GM12864 (cell line): ENCODE results near the gene DEDD2.

Source experiments
- DNase-seq: peaks from one replicate; pipeline ENCODE4 v3.0.0-alpha.2; 2011; ENCODE audit warnings: low read depth
- H3K4me3 ChIP-seq: 2 replicates; pipeline ENCODE4 v1.5.1; 2011; ENCODE audit warnings: mild to moderate bottlenecking, low read depth, low read length, control low read depth
- CTCF ChIP-seq: IDR thresholded peaks from 2 replicates; pipeline ENCODE4 v1.5.1; 2011; ENCODE audit warnings: low read depth, mild to moderate bottlenecking, moderate library complexity, low read length, control low read depth, inconsistent platforms; ENCODE audit errors: missing control alignments

Gene DEDD2

GRCh38 chr19:42220751-42221097 lies 3.2 kb upstream of the DEDD2 start:
- no peak for TF ChIP-seq CTCF
- DNase-seq, result no peak
- peak overlapping the region; percentile 78 for H3K4me3 ChIP-seq

- no peak for TF ChIP-seq CTCF
- peak within 1 kb of the TSS; percentile 78 for H3K4me3 ChIP-seq
- DNase-seq, result peak; percentile 95
Observed at GRCh38 chr19:42219812-42220750, 2.6 kb upstream of the DEDD2 start, which contains the start of gene ZNF526. ZNF526 (plus strand) TSS chr19:42220312; CDS start chr19:42224404, 4,092 bp downstream.

- no peak for DNase-seq
- TF ChIP-seq CTCF, result no peak
- H3K4me3 ChIP-seq, result peak overlapping the region; percentile 86
Observed at GRCh38 chr19:42216653-42217519, 591 bp downstream of the DEDD2 start.

DNA sequence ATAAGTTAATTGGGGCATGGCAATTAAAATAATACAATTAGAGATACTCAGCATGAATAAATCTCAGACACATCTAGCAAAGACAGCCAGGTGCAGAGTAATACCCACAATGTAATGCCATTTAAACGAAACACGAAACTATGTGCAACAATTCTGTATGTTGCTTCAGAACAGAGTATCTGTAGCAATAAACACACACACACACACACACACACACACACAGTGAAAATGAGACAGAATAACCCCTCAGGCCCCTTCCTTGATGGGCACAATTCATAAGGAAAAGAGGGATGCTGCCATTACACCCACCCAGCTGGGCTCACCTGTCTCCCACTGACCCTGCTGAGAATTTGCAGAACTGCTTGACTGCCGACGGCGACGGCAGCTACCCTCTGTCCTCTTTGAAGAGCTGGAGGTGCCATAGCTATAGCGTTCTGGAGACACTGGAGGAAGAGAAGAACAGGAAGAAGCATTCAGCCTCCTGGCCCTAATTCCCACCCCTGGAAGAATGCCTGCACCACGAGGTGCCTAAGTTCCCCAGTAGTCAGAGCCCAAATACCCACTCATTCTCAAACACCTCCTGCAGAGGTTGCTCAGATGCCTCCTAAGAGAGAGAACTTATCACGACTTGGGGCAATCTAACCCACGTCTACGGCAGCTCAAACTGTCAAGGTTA lies 2.5 kb downstream of the DEDD2 start:
- TF ChIP-seq CTCF, result no peak
- DNase-seq, result no peak
- H3K4me3 ChIP-seq, result no peak overlapping the region

- no peak for DNase-seq
- no peak overlapping the region for H3K4me3 ChIP-seq
- TF ChIP-seq CTCF, result no peak
Observed at GRCh38 chr19:42212886-42213285, 4.6 kb downstream of the DEDD2 start.

DNA sequence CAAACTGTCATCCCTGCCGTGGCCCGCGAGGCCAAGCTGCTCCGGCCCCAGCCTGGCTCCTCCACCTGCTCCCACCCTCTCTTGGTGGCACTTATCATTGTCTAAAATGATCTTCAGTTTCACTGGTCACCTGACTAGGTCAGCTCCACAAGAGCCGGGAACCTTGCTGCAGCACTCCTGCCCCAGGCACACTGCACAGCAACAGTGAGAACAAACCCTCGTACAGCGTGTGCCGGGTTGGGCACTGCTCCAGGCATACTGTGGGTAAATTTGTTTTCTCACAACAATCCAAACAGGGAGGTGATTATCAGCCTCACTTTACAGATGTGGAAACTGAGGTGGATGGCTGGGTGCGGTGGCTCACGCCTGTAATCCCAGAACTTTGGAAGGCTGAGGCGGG lies 8.9 kb downstream of the DEDD2 start:
- TF ChIP-seq CTCF, result no peak
- DNase-seq, result no peak
- H3K4me3 ChIP-seq, result no peak overlapping the region
